Loucy (cell line): ENCODE results near the gene PDZD8.

Experiments
- H2AFZ ChIP-seq: fragments of 200-600 bp; sonication (generic); 2 replicates; pipeline ENCODE4 v1.6.0; 2016; ENCODE audit warnings: antibody characterized with exemption, mild to moderate bottlenecking, low read length, moderate library complexity
- H3F3A ChIP-seq: fragments of 200-600 bp; 2 replicates; pipeline ENCODE4 v1.6.0; 2016; ENCODE audit warnings: antibody characterized with exemption, low read depth, mild to moderate bottlenecking
- H3K27me3 ChIP-seq: fragments of 200-600 bp; sonication (generic); 2 replicates; pipeline ENCODE4 v1.6.1; 2014; ENCODE audit warnings: low read length, mild to moderate bottlenecking; ENCODE audit not compliant: insufficient read depth, poor library complexity, severe bottlenecking
- H3K36me3 ChIP-seq: fragments of 200-600 bp; sonication (generic); 2 replicates; pipeline ENCODE4 v1.6.1; 2016; ENCODE audit warnings: low read length; ENCODE audit not compliant: insufficient read depth
- H3K4me1 ChIP-seq: fragments of 200-600 bp; sonication (generic); 2 replicates; pipeline ENCODE4 v1.5.1; 2014; ENCODE audit warnings: low read length, mild to moderate bottlenecking; ENCODE audit not compliant: insufficient read depth, poor library complexity, severe bottlenecking
- H3K4me2 ChIP-seq: fragments of 200-600 bp; sonication (generic); 2 replicates; pipeline ENCODE4 v1.6.0; 2014; ENCODE audit warnings: antibody characterized with exemption, low read length, low read depth, mild to moderate bottlenecking; ENCODE audit not compliant: poor library complexity, severe bottlenecking
- H3K4me3 ChIP-seq: fragments of 200-600 bp; sonication (generic); 2 replicates; pipeline ENCODE4 v1.5.1; 2014; ENCODE audit warnings: low read length, mild to moderate bottlenecking, mixed read lengths; ENCODE audit not compliant: poor library complexity, severe bottlenecking
- H3K79me2 ChIP-seq: fragments of 200-600 bp; sonication (generic); 2 replicates; pipeline ENCODE4 v1.6.1; 2014; ENCODE audit warnings: low read length; ENCODE audit not compliant: insufficient read depth
- H3K9ac ChIP-seq: fragments of 200-600 bp; sonication (generic); 2 replicates; pipeline ENCODE4 v1.6.0; 2014; ENCODE audit warnings: mild to moderate bottlenecking, low read depth, low read length, moderate library complexity; ENCODE audit not compliant: poor library complexity, severe bottlenecking
- H3K9me2 ChIP-seq: fragments of 200-600 bp; sonication (generic); replicated peaks from 2 replicates; pipeline ENCODE4 v1.6.1; 2016; ENCODE audit warnings: low read depth, low read length, mixed read lengths
- H3K9me3 ChIP-seq: fragments of 200-600 bp; sonication (generic); 2 replicates; pipeline ENCODE4 v1.6.1; 2014; ENCODE audit warnings: mild to moderate bottlenecking, antibody characterized with exemption, low read length, low read depth; ENCODE audit not compliant: insufficient read depth
- H4K20me1 ChIP-seq: fragments of 200-600 bp; sonication (generic); 2 replicates; pipeline ENCODE4 v1.6.0; 2014; ENCODE audit warnings: antibody characterized with exemption, low read length, mild to moderate bottlenecking; ENCODE audit not compliant: insufficient read depth, poor library complexity, severe bottlenecking
- EZH2phosphoT487 ChIP-seq: fragments of 200-600 bp; IDR thresholded peaks from 2 replicates; pipeline ENCODE4 v1.6.1; 2018; ENCODE audit warnings: antibody characterized with exemption, mild to moderate bottlenecking, moderate library complexity, borderline replicate concordance
- TF ChIP-seq, protein P1 (sequence below): fragments of 200-600 bp; sonication (generic); conservative IDR thresholded peaks from 2 replicates; pipeline ENCODE4 v1.5.1; 2014; ENCODE audit warnings: mild to moderate bottlenecking, antibody characterized with exemption, low read length

The PDZD8 gene

DNA sequence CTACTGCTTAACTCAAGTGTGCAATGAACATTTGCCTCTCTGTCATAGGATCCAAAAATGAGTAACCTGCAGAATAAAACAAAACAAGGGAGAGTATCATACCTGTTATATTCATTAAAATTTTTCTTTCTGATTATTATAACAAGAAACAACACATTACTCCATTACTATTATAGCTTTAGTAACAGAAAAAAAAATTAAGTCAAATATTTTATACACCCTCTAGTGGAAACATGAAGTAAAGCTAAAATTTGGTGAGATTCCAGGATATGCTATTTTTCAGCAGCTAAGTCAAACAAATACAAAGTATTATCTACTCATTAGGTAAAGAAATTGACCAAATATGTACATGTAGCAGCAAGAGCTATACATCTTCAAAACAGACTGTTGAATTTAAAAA is 56.3 kb downstream of the PDZD8 start:
- Histone ChIP-seq H3K9me2 (no peaks in the 10 kb centered on the region), H3K79me2 (peaks cover 100% of the 10 kb centered on the region), H3K36me3 (peaks cover 88% of the 10 kb centered on the region), H4K20me1 (peaks cover 100% of the 10 kb centered on the region), H3K9me3 (no peaks in the 10 kb centered on the region), H3K4me2 (no peak overlapping the region), H3K27me3 (no peaks in the 10 kb centered on the region), H3F3A (peaks cover 18% of the 10 kb centered on the region; the same call in 1 of the 2 replicates), H3K9ac (no peak overlapping the region), H3K4me1 (peaks cover 8% of the 10 kb centered on the region), H2AFZ (no peak overlapping the region), H3K4me3 (no peak overlapping the region)
- TF ChIP-seq EZH2phosphoT487, result no peak
- TF ChIP-seq, protein P1, sequence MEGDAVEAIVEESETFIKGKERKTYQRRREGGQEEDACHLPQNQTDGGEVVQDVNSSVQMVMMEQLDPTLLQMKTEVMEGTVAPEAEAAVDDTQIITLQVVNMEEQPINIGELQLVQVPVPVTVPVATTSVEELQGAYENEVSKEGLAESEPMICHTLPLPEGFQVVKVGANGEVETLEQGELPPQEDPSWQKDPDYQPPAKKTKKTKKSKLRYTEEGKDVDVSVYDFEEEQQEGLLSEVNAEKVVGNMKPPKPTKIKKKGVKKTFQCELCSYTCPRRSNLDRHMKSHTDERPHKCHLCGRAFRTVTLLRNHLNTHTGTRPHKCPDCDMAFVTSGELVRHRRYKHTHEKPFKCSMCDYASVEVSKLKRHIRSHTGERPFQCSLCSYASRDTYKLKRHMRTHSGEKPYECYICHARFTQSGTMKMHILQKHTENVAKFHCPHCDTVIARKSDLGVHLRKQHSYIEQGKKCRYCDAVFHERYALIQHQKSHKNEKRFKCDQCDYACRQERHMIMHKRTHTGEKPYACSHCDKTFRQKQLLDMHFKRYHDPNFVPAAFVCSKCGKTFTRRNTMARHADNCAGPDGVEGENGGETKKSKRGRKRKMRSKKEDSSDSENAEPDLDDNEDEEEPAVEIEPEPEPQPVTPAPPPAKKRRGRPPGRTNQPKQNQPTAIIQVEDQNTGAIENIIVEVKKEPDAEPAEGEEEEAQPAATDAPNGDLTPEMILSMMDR, result peak; percentile 63

- no peaks in the 10 kb centered on the region for H3K9me2 ChIP-seq
- H3K4me3 ChIP-seq, result no peak overlapping the region
- peaks cover 100% of the 10 kb centered on the region for H4K20me1 ChIP-seq
- H3F3A ChIP-seq, result peaks cover 12% of the 10 kb centered on the region; the same call in 1 of the 2 replicates
- H2AFZ ChIP-seq, result no peak overlapping the region
- H3K9me3 ChIP-seq, result no peaks in the 10 kb centered on the region
- H3K79me2 ChIP-seq, result peaks cover 100% of the 10 kb centered on the region
- H3K4me2 ChIP-seq, result no peak overlapping the region
- peaks cover 8% of the 10 kb centered on the region for H3K4me1 ChIP-seq
- TF ChIP-seq EZH2phosphoT487, result no peak
- TF ChIP-seq, protein P1, result no peak
- H3K27me3 ChIP-seq, result no peaks in the 10 kb centered on the region
- H3K36me3 ChIP-seq, result peaks cover 89% of the 10 kb centered on the region
- no peak overlapping the region for H3K9ac ChIP-seq
Observed at GRCh38 chr10:117316701-117317100, 58.5 kb downstream of the PDZD8 start.

DNA sequence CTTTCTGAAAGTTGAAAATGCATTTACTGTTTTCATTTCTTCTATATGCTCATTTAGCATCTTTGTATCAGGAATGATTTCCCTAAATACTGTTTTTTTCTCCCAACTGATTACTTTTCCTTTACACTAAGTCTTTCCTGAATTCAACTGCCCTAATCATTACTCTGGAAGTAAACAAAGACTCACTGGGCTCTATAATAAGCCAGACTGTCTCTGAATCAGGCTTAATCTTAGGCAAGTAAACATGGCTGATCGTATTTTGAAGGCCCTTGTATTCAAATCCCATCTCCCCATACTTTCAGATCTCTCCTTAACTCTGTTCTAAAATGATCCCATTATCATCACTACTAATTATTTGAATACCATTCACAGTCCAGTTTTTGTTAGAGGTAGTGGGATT is 61.6 kb downstream of the PDZD8 start:
- TF ChIP-seq, protein P1, result no peak
- no peak for TF ChIP-seq EZH2phosphoT487
- peaks cover 100% of the 10 kb centered on the region for H4K20me1 ChIP-seq

More for the DNA sequence above, 61.6 kb downstream of the PDZD8 start:
- H3K4me3 ChIP-seq, result no peak overlapping the region
- H3K4me2 ChIP-seq, result no peak overlapping the region
- H2AFZ ChIP-seq, result no peak overlapping the region
- peaks cover 100% of the 10 kb centered on the region for H3K36me3 ChIP-seq
- no peak overlapping the region for H3K9ac ChIP-seq
- H3K4me1 ChIP-seq, result no peaks in the 10 kb centered on the region
- no peaks in the 10 kb centered on the region for H3K9me2 ChIP-seq
- peaks cover 4% of the 10 kb centered on the region; the same call in 1 of the 2 replicates for H3F3A ChIP-seq
- H3K27me3 ChIP-seq, result no peaks in the 10 kb centered on the region
- H3K9me3 ChIP-seq, result no peaks in the 10 kb centered on the region
- H3K79me2 ChIP-seq, result peaks cover 100% of the 10 kb centered on the region
